ENCODE measurements around the gene EIF2B2.
"Not testable (repeated sequence)": the region's sequence is repeated elsewhere in the genome, so short reads cannot be mapped to it uniquely, and the experiment has no call there.

The EIF2B2 gene

GRCh38 chr14:74984236-74985027 lies 18.3 kb upstream of the EIF2B2 start:
- no peak for DNase-seq (ENCODE audit: low read depth)
- H3K4me3 ChIP-seq (ENCODE audit: low read depth, low read length): no peak overlapping the region

GRCh38 chr14:74985028-74985310 lies 17.8 kb upstream of the EIF2B2 start:
- DNase-seq (ENCODE audit: low read depth): no peak
- H3K4me3 ChIP-seq (ENCODE audit: low read depth, low read length): no peak overlapping the region

GRCh38 chr14:74985806-74986205 lies 16.9 kb upstream of the EIF2B2 start:
- no peak for DNase-seq (ENCODE audit: low read depth)
- no peak overlapping the region for H3K4me3 ChIP-seq (ENCODE audit: low read depth, low read length)

GRCh38 chr14:74988131-74988530 lies 14.6 kb upstream of the EIF2B2 start:
- DNase-seq (ENCODE audit: low read depth): peak; percentile 58
- no peak overlapping the region for H3K4me3 ChIP-seq (ENCODE audit: low read depth, low read length)

GRCh38 chr14:74988993-74989392 lies 13.7 kb upstream of the EIF2B2 start:
- no peak for DNase-seq (ENCODE audit: low read depth)

GRCh38 chr14:74994182-74994581 lies 8.5 kb upstream of the EIF2B2 start:
- not testable (repeated sequence) for H3K4me3 ChIP-seq (ENCODE audit: low read depth, low read length); DNase-seq (ENCODE audit: low read depth)

More at GRCh38 chr14:74988993-74989392, 13.7 kb upstream of the EIF2B2 start:
- H3K4me3 ChIP-seq (ENCODE audit: low read depth, low read length): no peak overlapping the region

- not testable (repeated sequence) for H3K4me3 ChIP-seq (ENCODE audit: low read depth, low read length); DNase-seq (ENCODE audit: low read depth)
These were observed 6.9 kb upstream of the EIF2B2 start for GRCh38 chr14:74995781-74996180.

GRCh38 chr14:75001261-75001660 lies 1.5 kb upstream of the EIF2B2 start:
- no peak for DNase-seq (ENCODE audit: low read depth)
- H3K4me3 ChIP-seq (ENCODE audit: low read depth, low read length): no peak overlapping the region

GRCh38 chr14:75001899-75002298 lies 822 bp upstream of the EIF2B2 start:
- DNase-seq (ENCODE audit: low read depth): no peak
- peak overlapping the region; percentile 77 for H3K4me3 ChIP-seq (ENCODE audit: low read depth, low read length)

- peak overlapping the region; percentile 77 for H3K4me3 ChIP-seq (ENCODE audit: low read depth, low read length)
- no peak for DNase-seq (ENCODE audit: low read depth)
These were observed 718 bp downstream of the EIF2B2 start for GRCh38 chr14:75003250-75004027.

GRCh38 chr14:75005357-75005756 lies 2.6 kb downstream of the EIF2B2 start:
- no peak for DNase-seq (ENCODE audit: low read depth)
- H3K4me3 ChIP-seq (ENCODE audit: low read depth, low read length): no peak overlapping the region

GRCh38 chr14:75009176-75009575 lies 6.5 kb downstream of the EIF2B2 start:
- no peak for DNase-seq (ENCODE audit: low read depth)
- H3K4me3 ChIP-seq (ENCODE audit: low read depth, low read length): no peak overlapping the region

GRCh38 chr14:75010472-75011093 lies 7.9 kb downstream of the EIF2B2 start:
- no peak for DNase-seq (ENCODE audit: low read depth)
- H3K4me3 ChIP-seq (ENCODE audit: low read depth, low read length): no peak overlapping the region

- no peak overlapping the region for H3K4me3 ChIP-seq (ENCODE audit: low read depth, low read length)
- DNase-seq (ENCODE audit: low read depth): peak; percentile 64
These were observed 8.8 kb downstream of the EIF2B2 start for GRCh38 chr14:75011356-75011994.

GRCh38 chr14:75013290-75013689 lies 10.6 kb downstream of the EIF2B2 start:
- H3K4me3 ChIP-seq (ENCODE audit: low read depth, low read length): no peak overlapping the region
- no peak for DNase-seq (ENCODE audit: low read depth)

GRCh38 chr14:75015496-75015895 lies 12.8 kb downstream of the EIF2B2 start:
- no peak overlapping the region for H3K4me3 ChIP-seq (ENCODE audit: low read depth, low read length)
- DNase-seq (ENCODE audit: low read depth): no peak

GRCh38 chr14:75016815-75017214 lies 14.1 kb downstream of the EIF2B2 start:
- DNase-seq (ENCODE audit: low read depth): no peak

GRCh38 chr14:75018694-75019093 lies 16.0 kb downstream of the EIF2B2 start:
- no peak for DNase-seq (ENCODE audit: low read depth)
- no peak overlapping the region for H3K4me3 ChIP-seq (ENCODE audit: low read depth, low read length)

More at GRCh38 chr14:75016815-75017214, 14.1 kb downstream of the EIF2B2 start:
- no peak overlapping the region for H3K4me3 ChIP-seq (ENCODE audit: low read depth, low read length)

- no peak overlapping the region for H3K4me3 ChIP-seq (ENCODE audit: low read depth, low read length)
- no peak for DNase-seq (ENCODE audit: low read depth)
These were observed 19.9 kb downstream of the EIF2B2 start for GRCh38 chr14:75022655-75023054.

- no peak for DNase-seq (ENCODE audit: low read depth)
- no peak overlapping the region for H3K4me3 ChIP-seq (ENCODE audit: low read depth, low read length)
These were observed 20.4 kb downstream of the EIF2B2 start for GRCh38 chr14:75023108-75023507.
